Measurements from ENCODE around the gene NRP2.

DNA sequence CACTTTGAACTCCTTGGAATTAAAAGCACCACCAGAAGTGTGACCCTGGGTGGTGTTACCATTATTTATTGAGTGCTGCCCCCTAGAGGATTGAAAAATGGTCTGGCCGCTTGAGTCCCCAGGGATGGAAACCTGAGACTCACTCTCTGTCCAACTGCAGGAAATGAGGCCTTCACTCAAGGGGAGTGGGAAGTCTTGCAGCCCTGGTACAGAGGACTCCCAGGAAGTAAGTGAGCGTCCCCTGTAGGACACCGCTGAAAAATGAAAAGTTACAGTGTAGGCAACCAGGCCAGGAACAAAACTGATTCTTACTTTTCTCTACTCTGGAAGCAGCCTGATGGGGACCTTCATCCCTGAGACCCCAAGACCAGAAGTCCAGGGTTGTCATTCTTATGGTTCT, 2.2 kb upstream of the NRP2 start:
- TF ChIP-seq, protein P1, sequence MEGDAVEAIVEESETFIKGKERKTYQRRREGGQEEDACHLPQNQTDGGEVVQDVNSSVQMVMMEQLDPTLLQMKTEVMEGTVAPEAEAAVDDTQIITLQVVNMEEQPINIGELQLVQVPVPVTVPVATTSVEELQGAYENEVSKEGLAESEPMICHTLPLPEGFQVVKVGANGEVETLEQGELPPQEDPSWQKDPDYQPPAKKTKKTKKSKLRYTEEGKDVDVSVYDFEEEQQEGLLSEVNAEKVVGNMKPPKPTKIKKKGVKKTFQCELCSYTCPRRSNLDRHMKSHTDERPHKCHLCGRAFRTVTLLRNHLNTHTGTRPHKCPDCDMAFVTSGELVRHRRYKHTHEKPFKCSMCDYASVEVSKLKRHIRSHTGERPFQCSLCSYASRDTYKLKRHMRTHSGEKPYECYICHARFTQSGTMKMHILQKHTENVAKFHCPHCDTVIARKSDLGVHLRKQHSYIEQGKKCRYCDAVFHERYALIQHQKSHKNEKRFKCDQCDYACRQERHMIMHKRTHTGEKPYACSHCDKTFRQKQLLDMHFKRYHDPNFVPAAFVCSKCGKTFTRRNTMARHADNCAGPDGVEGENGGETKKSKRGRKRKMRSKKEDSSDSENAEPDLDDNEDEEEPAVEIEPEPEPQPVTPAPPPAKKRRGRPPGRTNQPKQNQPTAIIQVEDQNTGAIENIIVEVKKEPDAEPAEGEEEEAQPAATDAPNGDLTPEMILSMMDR (IDR thresholded peaks at IDR 0.05), result peak; percentile 39 to 47 (median 40)
- TF ChIP-seq POLR2A (IDR thresholded peaks at IDR 0.05), result no peak

Data from ovary (tissue), 3 donors.